ENCODE measurements around the gene QSER1.
A peak's percentile ranks its signal among the peaks of the same experiment; 100 is the strongest.

The QSER1 gene

DNA sequence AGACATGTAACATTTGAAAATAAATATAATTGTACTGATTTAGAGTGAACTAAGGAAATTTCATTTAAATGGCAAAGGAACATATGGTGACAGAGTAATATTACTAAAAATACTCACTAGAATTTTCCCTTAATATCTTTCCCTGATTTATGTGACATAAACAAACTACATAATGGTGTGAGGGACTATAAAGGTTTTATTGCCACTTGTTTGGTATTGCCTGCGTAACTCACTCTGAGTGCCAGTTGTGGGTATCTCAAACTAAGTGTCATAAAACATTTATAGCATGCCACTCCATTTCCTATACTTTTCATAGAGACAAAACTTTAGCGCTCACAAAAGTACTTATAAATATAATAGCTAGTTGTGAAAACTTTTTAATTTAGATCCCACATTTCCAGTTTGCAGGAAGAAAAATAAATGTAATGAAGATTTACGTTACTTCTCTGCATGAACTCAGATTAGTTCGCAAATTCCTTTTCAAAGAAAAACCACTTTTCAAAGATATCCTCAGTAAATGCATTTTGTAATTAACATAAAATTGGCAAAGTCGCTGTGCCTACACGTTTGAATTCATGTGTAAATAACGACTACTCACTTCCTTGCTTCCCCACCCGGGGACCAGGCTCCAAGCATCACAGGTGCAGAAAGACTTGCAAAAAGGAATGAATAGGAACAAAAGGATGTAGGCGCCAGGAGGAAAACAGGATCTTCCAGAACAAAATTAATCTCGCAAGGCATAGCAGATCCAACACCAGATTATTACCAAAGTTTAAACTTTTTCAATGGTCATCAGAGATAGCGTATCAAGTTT, 1.6 kb upstream of the QSER1 start:
- no peak for DNase-seq (ENCODE audit: low read depth)

GRCh38 chr11:32891657-32892354, 805 bp upstream of the QSER1 start:
- no peak for DNase-seq (ENCODE audit: low read depth)

GRCh38 chr11:32893093-32893342, 407 bp downstream of the QSER1 start:
- no peak for DNase-seq (ENCODE audit: low read depth)

DNA sequence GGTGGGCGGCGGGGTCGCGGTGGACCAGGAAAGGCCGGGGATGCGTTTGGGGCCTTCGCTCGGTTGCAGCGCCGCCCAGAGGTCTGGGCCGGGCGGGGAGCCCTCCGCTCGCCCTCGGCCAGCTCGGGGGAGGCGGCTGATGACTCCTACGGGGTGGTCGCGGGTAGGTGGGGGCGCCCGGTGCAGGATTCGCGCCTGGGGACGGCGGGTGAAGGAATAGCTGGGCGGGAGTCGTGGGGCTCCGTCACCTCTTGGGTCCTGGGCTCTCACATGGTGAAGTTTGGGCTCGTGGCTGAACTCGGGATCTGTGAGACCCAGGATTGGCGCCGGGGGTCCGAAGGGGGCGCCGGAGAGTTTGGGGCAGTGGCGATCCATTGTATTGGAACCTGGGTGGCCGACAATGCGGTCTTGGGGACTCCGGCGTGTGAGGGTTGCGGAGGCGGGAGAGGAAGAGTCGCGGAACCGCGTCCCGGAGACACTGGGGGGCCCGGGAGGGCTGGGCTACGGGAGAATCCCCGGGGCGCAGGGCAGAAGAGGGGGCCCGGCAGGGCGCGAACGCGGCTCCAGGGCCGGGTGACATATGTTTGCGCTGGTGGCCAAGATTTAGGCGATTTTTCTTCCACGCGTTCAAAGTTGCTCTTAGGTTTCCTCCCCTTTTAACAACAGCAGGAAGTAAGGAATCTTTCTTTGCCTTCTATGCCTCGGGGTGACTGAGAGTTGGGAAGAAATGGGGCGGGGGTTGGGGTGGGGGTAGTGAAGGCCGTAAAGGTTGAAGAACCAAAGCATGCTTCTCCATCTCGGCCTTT, 935 bp downstream of the QSER1 start:
- DNase-seq (ENCODE audit: low read depth), result peak; percentile 20

DNA sequence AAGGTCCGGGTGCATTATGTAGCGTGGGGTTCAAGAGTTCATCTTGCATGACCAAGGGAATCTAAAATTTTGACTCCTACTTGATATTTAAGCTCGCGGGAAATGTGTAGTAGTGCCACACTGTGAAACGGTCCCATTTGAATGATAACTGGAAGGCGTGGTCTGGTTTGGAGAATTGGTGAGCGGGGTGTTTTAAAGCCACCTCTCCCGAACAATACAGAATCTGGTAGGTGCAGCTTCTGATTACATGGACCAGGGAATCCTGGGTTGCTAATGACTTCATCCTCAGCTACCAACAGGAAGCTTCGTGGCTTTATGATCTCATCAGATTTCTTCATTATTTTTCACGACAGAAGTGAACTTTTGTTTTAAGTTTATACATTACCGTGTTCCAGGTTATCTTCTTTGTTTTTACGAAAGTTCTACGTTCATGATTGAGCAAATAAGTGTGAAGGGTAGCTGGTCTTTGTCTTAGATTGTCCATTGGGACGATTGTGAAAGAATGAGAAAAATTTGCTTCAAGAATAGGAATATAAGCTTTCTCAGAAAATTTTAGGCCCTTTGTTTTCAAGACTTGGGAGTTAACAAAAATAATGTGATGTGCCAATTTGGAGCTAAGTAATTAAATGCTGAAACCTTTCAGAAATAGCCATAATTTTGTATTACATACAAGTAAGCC, 1.7 kb downstream of the QSER1 start:
- DNase-seq (ENCODE audit: low read depth), result no peak

DNA sequence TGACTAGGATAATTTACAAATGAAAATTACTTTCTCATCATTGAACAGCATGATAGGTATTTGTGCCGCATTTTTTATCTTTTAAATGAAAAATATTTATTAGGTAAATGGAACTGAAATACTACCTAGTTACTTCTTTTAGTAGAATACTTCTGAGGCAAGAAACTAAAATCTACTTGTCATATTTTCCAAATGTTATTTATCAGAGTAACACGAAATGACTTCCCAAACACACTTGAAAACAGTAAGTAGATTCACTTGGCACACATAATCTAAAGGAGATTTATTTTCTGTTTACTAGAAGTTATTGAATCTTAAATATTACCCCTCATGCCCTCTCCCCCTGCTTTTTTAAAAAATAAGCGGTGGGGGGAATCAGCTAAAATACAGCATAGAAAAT, 2.3 kb downstream of the QSER1 start:
- DNase-seq (ENCODE audit: low read depth), result no peak

DNA sequence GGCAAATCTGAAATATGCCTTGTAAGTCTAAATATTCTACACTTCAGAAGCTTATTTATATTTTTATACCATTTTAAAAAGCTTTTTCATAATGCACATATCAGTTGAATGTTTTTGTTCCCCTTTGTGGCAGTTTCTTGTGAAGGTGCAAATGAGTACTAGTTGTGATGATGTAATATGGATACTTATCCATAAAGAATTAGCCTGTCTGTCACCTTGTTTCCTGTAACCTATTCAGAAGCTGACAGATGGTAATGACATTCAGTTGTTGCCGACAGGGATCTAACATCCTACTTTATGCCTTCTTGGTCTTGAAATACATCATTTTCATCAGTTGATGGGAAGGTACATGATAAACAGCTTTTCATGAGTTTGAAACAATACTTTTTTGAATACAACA, 2.9 kb downstream of the QSER1 start:
- no peak for DNase-seq (ENCODE audit: low read depth)

GRCh38 chr11:32897103-32897502, 4.5 kb downstream of the QSER1 start:
- DNase-seq (ENCODE audit: low read depth), result no peak

DNA sequence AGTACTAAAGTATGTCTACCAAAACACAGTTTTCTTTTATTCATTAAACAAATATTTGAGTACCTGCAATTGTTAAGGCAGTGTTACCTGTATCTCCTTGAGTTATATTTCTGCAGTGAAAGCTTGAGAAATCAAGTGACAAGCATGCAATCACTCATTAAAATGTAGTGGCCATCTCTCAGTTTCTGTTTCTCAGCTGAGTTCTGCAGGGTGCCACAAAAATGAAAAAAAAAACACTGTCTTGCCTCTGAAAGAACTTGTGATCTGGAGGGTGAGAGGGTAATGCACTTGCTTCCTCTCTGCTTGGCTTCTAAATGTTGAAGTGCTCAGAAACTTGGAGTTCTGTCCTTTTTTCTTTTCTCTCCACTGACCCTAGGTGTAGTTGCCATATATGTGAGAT, 6.8 kb downstream of the QSER1 start:
- DNase-seq (ENCODE audit: low read depth), result no peak

- DNase-seq (ENCODE audit: low read depth), result no peak
Observed at GRCh38 chr11:32902089-32902665, 9.6 kb downstream of the QSER1 start.

- no peak for DNase-seq (ENCODE audit: low read depth)
Observed at GRCh38 chr11:32905028-32905667, 12.5 kb downstream of the QSER1 start.

GRCh38 chr11:32908619-32909018, 16.0 kb downstream of the QSER1 start:
- no peak for DNase-seq (ENCODE audit: low read depth)

DNA sequence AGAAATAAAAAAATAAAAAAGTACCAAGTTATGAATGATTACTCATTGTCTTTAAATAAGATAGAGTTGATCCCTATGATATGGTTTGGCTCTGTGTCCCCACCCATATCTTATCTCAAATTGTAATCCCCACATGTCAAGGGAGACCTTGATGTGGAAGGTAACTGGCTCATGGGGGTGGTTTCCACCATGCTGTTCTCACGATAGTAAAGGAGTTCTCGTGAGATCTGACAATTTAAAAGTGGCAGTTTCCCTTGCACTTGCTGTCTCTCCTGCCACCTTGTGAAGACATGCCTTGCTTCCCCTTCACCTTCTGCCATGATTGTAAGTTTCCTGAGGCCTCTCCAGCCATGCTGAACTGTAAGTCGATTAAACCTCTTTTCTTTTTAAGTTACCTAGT, 18.8 kb downstream of the QSER1 start:
- no peak for DNase-seq (ENCODE audit: low read depth)

- DNase-seq (ENCODE audit: low read depth), result no peak
Observed at GRCh38 chr11:32913445-32913844, 20.8 kb downstream of the QSER1 start.

GRCh38 chr11:32916361-32916760, 23.8 kb downstream of the QSER1 start:
- no peak for DNase-seq (ENCODE audit: low read depth)

DNA sequence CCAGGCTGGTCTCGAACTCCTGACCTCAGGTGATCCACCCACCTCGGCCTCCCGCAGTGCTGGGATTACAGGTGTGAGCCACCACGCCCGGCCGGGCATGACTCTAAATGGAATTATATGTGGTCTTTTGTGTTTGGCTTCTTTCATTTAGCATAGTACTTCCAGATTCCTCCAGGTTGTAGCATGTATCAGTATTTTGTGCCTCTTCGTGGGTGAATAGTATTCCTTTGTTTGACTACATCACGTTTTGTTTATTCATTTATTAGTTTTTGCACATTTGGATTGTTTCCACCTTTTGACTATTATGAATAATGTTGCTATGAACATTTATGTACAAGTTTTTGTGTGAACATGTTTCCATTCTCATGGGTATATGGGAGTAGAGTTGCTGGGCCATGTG, 24.4 kb downstream of the QSER1 start:
- DNase-seq (ENCODE audit: low read depth), result no peak

DNA sequence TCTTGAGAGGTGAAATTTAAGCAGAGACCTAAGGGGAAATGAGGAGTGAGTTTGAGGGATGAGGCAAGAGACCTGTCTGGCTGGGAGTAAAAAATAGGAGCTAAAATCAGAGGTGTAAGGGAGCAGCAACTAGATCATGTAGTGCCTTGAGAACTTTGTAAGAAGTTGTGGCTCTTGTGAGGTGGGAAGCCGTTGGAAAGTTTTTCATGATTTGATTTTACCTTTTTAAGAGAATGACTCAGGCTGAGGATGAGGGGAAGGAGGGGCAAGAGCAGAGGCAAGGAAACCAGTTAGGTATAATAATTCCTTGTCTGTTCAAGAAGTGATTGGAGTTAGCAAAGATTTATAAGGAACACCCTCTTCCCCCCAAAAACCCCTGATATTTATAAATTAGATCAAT, 25.8 kb downstream of the QSER1 start:
- no peak for DNase-seq (ENCODE audit: low read depth)

- no peak for DNase-seq (ENCODE audit: low read depth)
Observed at GRCh38 chr11:32919338-32919737, 26.7 kb downstream of the QSER1 start.

- no peak for DNase-seq (ENCODE audit: low read depth)
Observed at GRCh38 chr11:32920570-32920969, 28.0 kb downstream of the QSER1 start.

- DNase-seq (ENCODE audit: low read depth), result no peak
Observed at GRCh38 chr11:32921204-32921603, 28.6 kb downstream of the QSER1 start.

- no peak for DNase-seq (ENCODE audit: low read depth)
Observed at GRCh38 chr11:32931606-32932005, 39.0 kb downstream of the QSER1 start.

- DNase-seq (ENCODE audit: low read depth), result no peak
Observed at GRCh38 chr11:32932196-32932595, 39.6 kb downstream of the QSER1 start.
